ENCODE data around the gene PSTPIP2. TPM values are rescaled to one million over a fixed set of nuclear protein-coding genes. Genes with fewer than 3 reads are reported as not detected.
A peak's percentile ranks its signal among the peaks of the same experiment; 100 is the strongest.

The PSTPIP2 gene
- total and polyA plus RNA-seq, 2 of the 13 experiments (the other 11 are each of a cell fraction or from before 2014, with no cell fraction given) = 0.25 to 0.27 TPM

- TF ChIP-seq THRA (CRISPR knock-in tag; IDR thresholded peaks at IDR 0.05; ENCODE audit: borderline replicate concordance) = no peak
- TF ChIP-seq FOXJ3 (CRISPR knock-in tag; IDR thresholded peaks at IDR 0.05; ENCODE audit: borderline replicate concordance) = no peak
- TF ChIP-seq ZBTB20 (CRISPR knock-in tag; IDR thresholded peaks at IDR 0.05; ENCODE audit: borderline replicate concordance, low read depth) = no peak
- TF ChIP-seq ZC3H13 (CRISPR knock-in tag; IDR thresholded peaks at IDR 0.05) = no peak
- TF ChIP-seq ZNF567 (CRISPR knock-in tag; IDR thresholded peaks at IDR 0.05; ENCODE audit: borderline replicate concordance) = no peak
- TF ChIP-seq ZBTB7A (CRISPR knock-in tag; IDR thresholded peaks at IDR 0.05) = no peak
- TF ChIP-seq TERF1 (CRISPR knock-in tag; IDR thresholded peaks at IDR 0.05) = no peak
- no peak for TF ChIP-seq NR2F2 (IDR thresholded peaks at IDR 0.05; ENCODE audit: borderline replicate concordance, low read depth)
- no peak for TF ChIP-seq ZNF207 (IDR thresholded peaks at IDR 0.05; ENCODE audit: borderline replicate concordance)
- TF ChIP-seq LCORL (IDR thresholded peaks at IDR 0.05) = no peak
- 0 out of 2 replicates have a peak, but pooled peaks have one; percentile 21 for TF ChIP-seq LCORL (CRISPR knock-in tag; IDR thresholded peaks at IDR 0.05)
- TF ChIP-seq HOXA3 (CRISPR knock-in tag; IDR thresholded peaks at IDR 0.05) = no peak
- TF ChIP-seq IRF2 (CRISPR knock-in tag; IDR thresholded peaks at IDR 0.05) = no peak
- no peak for TF ChIP-seq RBM22 (optimal IDR thresholded peaks at IDR 0.05; ENCODE audit: low read length)
- no peak for TF ChIP-seq MED8 (CRISPR knock-in tag; IDR thresholded peaks at IDR 0.05; ENCODE audit: insufficient replicate concordance)
- TF ChIP-seq TIGD3 (CRISPR knock-in tag; IDR thresholded peaks at IDR 0.05; ENCODE audit: borderline replicate concordance) = no peak
- TF ChIP-seq ZSCAN30 (CRISPR knock-in tag; IDR thresholded peaks at IDR 0.05) = no peak
- no peak for TF ChIP-seq SIX1 (CRISPR knock-in tag; IDR thresholded peaks at IDR 0.05; ENCODE audit: borderline replicate concordance)
- TF ChIP-seq ZNF639 (CRISPR knock-in tag; conservative IDR thresholded peaks at IDR 0.05) = no peak
- TF ChIP-seq NFRKB (IDR thresholded peaks at IDR 0.05) = no peak
- no peak for TF ChIP-seq HMGXB4 (CRISPR knock-in tag; IDR thresholded peaks at IDR 0.05; ENCODE audit: borderline replicate concordance in 1 of 2, low read depth in 1 of 2)
- TF ChIP-seq ZNF879 (CRISPR knock-in tag; IDR thresholded peaks at IDR 0.05) = no peak
- TF ChIP-seq MZF1 (CRISPR knock-in tag; IDR thresholded peaks at IDR 0.05; ENCODE audit: borderline replicate concordance) = no peak
Measured at GRCh38 chr18:46073474-46074331, 1.6 kb upstream of the PSTPIP2 start (continued).

Data from HepG2 (cell line).